Measurements from ENCODE around the gene MTMR10. TPM values are rescaled to one million over a fixed set of nuclear protein-coding genes. Genes with fewer than 3 reads are reported as not detected.

MTMR10 gene
- polyA plus RNA-seq, 1 donor from 2014 or later = 2.3 TPM

- TF ChIP-seq TAF1 (IDR thresholded peaks at IDR 0.05; ENCODE audit: low read depth) = no peak
- TF ChIP-seq REST (IDR thresholded peaks at IDR 0.05; ENCODE audit: borderline replicate concordance) = no peak
- Histone ChIP-seq H3K36me3 (ENCODE audit: insufficient read depth, low read length) (no peaks in the 10 kb centered on the region), H2AFZ (ENCODE audit: low read depth, low read length) (no peak overlapping the region), H4K20me1 (ENCODE audit: insufficient read depth) (no peaks in the 10 kb centered on the region), H3K27ac (ENCODE audit: low read length) (no peak overlapping the region), H3K9me2 (ENCODE audit: insufficient read depth, low read length) (no peaks in the 10 kb centered on the region), H3K27me3 (ENCODE audit: insufficient read depth, low read depth, low read length) (no peaks in the 10 kb centered on the region), H3K4me3 (ENCODE audit: low read length) (no peak overlapping the region), H3K79me2 (replicated peaks; ENCODE audit: insufficient read depth, low read length) (no peaks in the 10 kb centered on the region), H3F3A (ENCODE audit: insufficient read depth, low read length, poor library complexity, severe bottlenecking) (no peaks in the 10 kb centered on the region), H3K9me3 (ENCODE audit: low read length) (no peaks in the 10 kb centered on the region), H3K9ac (ENCODE audit: low read length) (no peak overlapping the region), H3K4me2 (ENCODE audit: low read length) (no peak overlapping the region)
These were observed 85.1 kb downstream of the MTMR10 start for GRCh38 chr15:30906366-30906765.

GRCh38 chr15:30905821-30906220 is 85.6 kb downstream of the MTMR10 start:
- Histone ChIP-seq H2AFZ (ENCODE audit: low read depth, low read length) (no peak overlapping the region), H3K27me3 (ENCODE audit: insufficient read depth, low read depth, low read length) (no peaks in the 10 kb centered on the region), H3K4me3 (ENCODE audit: low read length) (no peak overlapping the region), H3F3A (ENCODE audit: insufficient read depth, low read length, poor library complexity, severe bottlenecking) (no peaks in the 10 kb centered on the region), H4K20me1 (ENCODE audit: insufficient read depth) (no peaks in the 10 kb centered on the region), H3K36me3 (ENCODE audit: insufficient read depth, low read length) (no peaks in the 10 kb centered on the region), H3K9me2 (ENCODE audit: insufficient read depth, low read length) (no peaks in the 10 kb centered on the region), H3K79me2 (replicated peaks; ENCODE audit: insufficient read depth, low read length) (no peaks in the 10 kb centered on the region), H3K9ac (ENCODE audit: low read length) (no peak overlapping the region), H3K27ac (ENCODE audit: low read length) (no peak overlapping the region), H3K4me2 (ENCODE audit: low read length) (no peak overlapping the region), H3K9me3 (ENCODE audit: low read length) (no peaks in the 10 kb centered on the region)
- no peak for TF ChIP-seq REST (IDR thresholded peaks at IDR 0.05; ENCODE audit: borderline replicate concordance)
- TF ChIP-seq RAD21 (conservative IDR thresholded peaks at IDR 0.05) = no peak
- TF ChIP-seq MXI1 (conservative IDR thresholded peaks at IDR 0.05; ENCODE audit: poor library complexity, severe bottlenecking) = no peak
- no peak for TF ChIP-seq SMC3 (conservative IDR thresholded peaks at IDR 0.05; ENCODE audit: poor library complexity)
- TF ChIP-seq, protein P1, sequence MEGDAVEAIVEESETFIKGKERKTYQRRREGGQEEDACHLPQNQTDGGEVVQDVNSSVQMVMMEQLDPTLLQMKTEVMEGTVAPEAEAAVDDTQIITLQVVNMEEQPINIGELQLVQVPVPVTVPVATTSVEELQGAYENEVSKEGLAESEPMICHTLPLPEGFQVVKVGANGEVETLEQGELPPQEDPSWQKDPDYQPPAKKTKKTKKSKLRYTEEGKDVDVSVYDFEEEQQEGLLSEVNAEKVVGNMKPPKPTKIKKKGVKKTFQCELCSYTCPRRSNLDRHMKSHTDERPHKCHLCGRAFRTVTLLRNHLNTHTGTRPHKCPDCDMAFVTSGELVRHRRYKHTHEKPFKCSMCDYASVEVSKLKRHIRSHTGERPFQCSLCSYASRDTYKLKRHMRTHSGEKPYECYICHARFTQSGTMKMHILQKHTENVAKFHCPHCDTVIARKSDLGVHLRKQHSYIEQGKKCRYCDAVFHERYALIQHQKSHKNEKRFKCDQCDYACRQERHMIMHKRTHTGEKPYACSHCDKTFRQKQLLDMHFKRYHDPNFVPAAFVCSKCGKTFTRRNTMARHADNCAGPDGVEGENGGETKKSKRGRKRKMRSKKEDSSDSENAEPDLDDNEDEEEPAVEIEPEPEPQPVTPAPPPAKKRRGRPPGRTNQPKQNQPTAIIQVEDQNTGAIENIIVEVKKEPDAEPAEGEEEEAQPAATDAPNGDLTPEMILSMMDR (IDR thresholded peaks at IDR 0.05; ENCODE audit: poor library complexity, severe bottlenecking) = no peak
- no peak for TF ChIP-seq EP300 (conservative IDR thresholded peaks at IDR 0.05; ENCODE audit: poor library complexity, severe bottlenecking)
- TF ChIP-seq POLR2AphosphoS5 (IDR thresholded peaks at IDR 0.05) = no peak
- no peak for TF ChIP-seq EZH2 (IDR thresholded peaks at IDR 0.05; ENCODE audit: borderline replicate concordance, insufficient read depth, low read length, poor library complexity, severe bottlenecking)
- TF ChIP-seq TAF1 (IDR thresholded peaks at IDR 0.05; ENCODE audit: low read depth) = no peak

Data from neural cell (in vitro differentiated cells).